HG03039 (cell line): ENCODE measurements around the gene INPP5D.
"Not testable (repeated sequence)": the region's sequence is repeated elsewhere in the genome, so short reads cannot be mapped to it uniquely, and the experiment has no call there.

Experiments
- ATAC-seq: cut with Tn5 transposase; IDR thresholded peaks from one replicate; pipeline ENCODE4 v1.9.1; 2021; ENCODE audit warnings: mild to moderate bottlenecking, moderate library complexity; ENCODE audit not compliant: unreplicated experiment

INPP5D gene

DNA sequence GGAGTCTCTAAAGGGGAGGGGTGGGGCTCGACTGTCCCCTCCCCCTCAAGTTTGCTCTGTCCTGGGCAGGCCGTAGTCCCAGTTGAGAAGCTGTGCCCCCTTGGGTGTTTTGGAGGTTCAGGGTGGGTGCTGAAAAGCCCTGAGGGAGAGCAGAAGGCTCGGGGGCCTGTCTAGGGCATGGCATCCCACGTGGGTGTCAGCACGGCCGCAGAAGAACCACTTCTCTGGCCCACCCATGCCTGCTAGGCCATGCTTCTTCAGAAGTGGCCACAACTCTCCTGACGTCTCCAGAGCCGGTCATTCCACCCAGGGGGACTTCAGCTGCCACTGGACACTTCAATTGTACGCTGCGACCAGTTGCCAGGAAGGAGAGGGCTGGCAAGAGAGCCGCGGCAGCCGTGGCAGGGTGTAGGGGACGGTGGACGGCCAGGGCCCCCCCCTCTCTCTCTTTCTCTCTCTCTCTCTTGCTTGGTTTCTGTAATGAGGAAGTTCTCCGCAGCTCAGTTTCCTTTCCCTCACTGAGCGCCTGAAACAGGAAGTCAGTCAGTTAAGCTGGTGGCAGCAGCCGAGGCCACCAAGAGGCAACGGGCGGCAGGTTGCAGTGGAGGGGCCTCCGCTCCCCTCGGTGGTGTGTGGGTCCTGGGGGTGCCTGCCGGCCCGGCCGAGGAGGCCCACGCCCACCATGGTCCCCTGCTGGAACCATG lies at the start of gene INPP5D:
INPP5D (plus strand) TSS at position 546 of the 704 bp plus-strand sequence; CDS start at position 683, 137 bp downstream.
- peak; percentile 36 for ATAC-seq

DNA sequence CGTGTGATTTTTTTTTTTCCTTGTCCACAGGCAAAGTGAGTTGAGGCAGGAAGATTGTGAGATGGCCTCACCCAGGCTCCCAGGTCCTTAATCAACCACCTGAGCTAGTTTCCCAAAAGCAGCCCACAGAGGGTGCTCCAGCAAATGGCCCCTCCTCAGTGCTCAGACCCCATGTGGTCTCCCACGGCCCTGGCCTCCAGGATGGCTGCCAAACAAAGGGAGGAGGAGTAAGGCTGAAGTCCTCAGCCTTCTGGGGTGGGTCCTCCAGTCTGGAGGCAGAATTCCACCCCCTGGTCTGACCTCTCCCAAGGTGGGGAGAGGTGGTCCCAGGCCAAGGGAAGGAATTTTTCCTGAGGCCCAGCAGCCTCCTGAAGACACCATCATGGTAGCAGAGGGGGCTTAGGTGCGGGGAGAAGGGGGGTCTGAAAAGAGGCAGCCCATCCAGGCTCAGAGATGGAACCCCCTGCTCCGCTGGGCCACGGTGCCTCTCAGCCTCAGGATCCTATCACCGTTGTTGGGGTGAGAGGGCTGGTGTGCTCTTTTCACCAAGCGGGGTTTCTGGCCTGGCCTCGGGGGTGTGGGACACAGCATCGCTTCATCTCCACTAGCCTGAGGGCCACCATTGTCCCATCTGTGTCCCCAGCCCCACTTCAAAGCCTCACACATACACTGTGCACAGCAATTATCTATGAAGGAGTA lies 49.4 kb upstream of the INPP5D start:
- ATAC-seq = no peak

DNA sequence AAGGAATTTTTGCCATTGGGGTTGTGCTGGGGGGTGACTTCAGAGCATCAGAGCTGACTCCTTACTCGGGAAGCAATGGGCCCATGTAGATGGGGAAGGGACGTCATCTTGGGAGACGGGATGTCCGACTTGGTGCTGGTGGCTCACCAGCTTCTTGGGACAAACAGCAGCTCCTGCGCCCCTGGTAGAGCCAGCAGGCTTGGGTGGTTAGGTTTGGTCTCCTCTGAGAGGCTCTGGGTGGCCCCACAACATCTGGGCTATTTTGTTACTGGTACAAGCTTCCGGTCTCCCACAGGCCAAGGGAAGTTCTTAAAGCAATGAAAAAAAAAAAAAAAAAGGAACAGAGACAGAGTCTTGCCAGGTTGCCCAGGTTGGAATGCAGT lies 48.9 kb upstream of the INPP5D start:
- no peak for ATAC-seq

DNA sequence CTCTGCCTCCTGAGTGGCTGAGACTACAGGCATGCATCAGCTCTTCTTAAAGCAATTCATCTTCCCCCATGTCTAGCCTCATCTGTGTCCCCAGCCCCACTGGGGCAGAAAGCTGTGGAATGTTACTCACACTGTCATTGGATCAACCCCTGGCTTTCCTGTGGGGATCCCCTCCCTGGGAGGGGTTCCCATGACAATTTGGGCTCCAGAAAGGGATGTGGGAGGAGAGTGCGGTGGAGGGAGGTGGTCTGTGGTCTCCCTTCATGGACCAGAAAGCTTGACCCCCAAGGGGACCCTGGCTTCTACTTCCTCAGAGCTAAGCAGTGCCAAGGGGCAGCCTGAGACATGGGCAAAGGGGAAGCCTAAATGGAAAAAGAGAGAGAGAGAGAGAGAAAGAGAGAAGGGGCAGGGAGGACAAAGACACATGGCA lies 48.4 kb upstream of the INPP5D start:
- no peak for ATAC-seq

DNA sequence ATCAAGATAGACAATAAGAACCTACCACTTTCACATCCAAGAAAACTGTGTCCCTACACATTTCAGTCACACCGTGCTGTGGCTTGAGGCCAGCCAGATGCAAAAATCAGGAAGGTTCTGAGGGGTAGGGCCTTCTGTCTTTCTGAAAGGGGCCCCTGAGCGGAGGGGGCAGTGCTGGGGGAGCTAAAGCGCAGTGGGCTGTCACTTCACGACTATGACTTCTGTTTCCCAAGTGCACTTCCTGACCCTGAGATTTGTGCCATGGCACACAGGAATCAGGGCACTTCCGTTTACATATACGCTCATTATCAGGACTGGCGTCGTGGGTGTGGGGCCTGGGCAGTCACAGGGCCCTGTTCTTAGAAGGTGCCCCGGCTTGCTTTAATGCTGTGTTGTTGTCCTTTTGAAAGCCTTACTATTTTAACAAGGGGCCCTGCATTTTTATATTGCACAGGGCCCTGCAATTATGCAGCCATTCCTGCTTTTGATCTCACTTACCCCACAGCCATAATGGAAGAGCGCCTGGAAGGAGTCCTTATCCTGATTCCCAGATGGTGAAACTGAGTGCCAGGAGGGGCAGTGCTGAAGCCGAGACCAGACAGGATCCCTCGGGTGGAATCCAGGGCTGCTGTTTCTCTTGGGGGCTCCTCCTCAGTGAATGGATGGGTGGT lies 47.7 kb upstream of the INPP5D start:
- ATAC-seq = no peak

DNA sequence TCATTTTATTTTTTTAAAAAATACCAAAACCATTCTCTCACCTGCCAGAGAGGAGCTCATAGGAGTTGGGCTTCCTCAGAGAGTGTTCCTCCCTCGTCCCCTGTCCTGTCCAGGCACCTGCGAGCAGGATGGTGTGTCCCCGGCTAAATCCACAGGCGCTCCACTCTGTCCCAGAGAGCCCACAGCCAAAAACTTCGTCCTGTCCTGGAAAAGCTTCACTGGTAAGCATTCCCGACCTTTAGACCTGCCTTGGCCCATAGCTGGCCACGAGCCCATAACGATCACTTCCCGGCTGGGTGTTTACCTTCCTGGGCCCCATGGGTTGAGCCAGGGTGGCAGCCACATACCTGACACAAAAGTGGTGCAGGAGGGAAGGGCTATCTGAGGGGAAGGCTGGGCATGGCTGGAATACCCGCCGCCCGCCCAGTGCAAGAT lies 47.1 kb upstream of the INPP5D start, which contains the start of gene NGEF:
NGEF (minus strand) TSS at position 230 of the 435 bp plus-strand sequence. CDS start 38,366 bp downstream, outside the sequence.
- no peak for ATAC-seq

DNA sequence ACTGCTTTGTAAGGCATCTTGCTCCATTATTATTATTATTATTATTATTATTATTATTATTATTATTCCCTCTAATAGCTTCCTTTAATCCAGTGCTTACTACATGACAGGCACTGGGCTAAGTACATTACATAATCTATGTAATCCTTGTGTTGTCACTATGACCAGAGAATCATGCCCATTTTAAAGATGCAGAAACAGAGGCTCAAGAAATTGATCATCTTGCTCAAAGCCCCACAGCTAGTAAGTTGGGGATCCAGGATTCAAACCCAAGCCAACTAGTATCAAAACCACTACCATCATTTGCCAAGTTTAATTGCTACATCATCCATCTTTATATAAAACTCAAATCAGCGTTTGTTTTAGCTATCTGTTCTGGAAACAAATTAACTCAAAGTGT lies 46.5 kb upstream of the INPP5D start:
- ATAC-seq = no peak

DNA sequence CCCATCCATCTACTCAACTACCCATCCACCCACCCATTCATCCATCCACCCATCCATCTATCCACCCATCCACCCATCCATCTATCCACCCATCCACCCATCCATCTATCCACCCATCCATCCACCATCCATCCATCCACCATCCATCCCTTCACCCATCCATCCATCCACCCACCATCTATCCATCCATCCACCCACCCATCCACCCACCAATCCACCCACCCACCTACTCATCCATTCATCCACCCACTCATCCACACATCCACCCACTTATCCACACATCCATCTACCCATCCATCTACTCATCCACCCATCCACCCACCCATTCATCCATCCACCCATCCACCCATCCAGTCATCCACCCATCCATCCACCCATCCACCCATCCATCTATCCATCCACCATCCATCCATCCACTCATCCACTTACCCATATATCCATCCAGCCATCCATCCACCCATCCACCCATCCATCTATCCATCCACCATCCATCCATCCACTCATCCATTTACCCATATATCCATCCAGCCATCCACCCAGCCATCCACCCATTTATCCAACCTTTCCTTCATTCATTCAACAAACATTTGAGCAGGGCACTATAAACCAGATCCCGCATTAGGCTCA lies 45.0 kb upstream of the INPP5D start:
- no peak for ATAC-seq

DNA sequence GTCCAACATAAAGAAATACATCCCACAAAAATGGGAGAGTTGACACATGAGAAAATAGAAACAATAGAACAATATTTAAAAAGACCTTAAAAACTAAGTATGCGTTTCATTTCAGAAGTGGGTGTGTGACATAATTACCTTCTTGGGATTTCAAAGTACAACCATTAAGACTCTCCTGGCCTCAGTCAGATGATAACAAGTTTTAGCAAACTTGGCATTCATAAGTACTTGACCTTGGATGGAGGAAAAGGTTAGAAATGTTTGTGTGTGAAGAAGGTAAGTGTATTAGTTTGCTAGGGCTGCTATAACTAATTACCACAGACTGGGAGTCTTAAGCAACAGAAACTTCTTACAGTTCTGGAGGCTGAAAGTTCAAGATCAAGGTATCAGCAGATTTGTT lies 42.2 kb upstream of the INPP5D start:
- no peak for ATAC-seq

DNA sequence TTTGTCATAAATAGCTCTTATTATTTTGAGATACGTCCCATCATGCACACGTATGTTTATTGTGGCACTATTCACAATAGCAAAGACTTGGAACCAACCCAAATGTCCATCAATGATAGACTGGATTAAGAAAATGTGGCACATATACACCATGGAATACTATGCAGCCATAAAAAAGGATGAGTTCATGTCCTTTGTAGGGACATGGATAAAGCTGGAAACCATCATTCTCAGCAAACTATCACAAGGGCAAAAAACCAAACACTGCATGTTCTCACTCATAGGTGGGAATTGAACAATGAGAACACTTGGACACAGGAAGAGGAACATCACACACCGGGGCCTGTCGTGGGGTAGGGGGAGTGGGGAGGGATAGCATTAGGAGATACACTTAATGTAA lies 40.5 kb upstream of the INPP5D start:
- not testable (repeated sequence) for ATAC-seq

DNA sequence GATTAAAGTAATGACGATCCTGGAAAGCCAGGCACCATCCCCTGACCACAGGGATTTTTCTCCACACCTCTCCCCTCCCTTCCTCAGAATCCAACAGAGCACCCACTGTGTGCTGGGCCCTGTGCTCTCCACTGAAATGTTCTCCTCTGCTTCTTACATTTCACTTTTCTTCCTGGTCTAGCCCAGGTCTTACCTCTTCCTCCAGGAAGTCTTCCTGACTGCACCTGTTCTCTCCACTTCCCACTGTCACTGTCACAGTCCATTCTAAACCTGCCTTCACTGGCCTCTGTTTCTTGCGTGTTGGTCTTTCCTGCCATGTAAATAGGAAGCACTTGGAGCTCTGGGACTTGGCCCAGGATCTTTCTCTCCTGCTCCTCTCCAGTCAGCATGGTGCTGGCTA lies 39.7 kb upstream of the INPP5D start:
- no peak for ATAC-seq

DNA sequence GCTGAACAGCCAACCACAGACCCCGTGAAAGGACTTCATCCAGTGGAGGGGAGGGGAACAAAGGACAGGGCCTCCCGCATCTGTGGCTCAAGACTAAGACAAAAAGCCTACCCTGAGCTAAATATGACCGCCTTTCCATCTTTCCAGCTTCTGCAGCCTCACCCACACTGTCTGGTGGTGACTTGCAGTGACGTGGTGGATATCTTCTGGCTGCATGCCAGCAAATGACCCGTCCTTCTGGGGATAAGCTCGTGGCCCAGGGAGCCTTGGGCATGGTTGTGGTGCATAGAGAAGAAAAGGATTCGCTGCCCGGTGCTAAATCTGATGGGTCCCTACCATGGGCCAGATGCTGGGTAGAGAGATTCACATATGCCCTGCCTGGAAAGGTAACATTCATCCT lies 38.4 kb upstream of the INPP5D start:
- ATAC-seq = no peak

DNA sequence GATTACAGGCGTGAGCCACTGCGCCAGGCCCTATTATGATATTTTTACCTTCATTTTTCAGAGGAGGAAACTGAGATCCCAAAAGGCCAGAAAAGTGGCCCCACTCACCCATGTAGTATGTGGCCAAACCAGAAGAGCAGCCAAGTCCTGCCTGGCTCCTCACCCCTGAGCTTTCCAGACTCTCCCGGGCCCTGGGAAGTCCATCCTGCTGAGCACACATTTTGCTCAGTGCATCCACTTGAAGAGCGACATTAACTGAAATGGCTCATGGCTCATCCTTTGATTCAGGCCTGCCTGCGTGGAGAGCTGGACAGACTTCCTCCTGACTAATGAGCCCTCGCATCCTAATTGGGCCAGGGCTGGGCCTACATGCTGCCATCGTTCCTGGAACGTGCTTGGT lies 37.6 kb upstream of the INPP5D start:
- ATAC-seq = no peak

DNA sequence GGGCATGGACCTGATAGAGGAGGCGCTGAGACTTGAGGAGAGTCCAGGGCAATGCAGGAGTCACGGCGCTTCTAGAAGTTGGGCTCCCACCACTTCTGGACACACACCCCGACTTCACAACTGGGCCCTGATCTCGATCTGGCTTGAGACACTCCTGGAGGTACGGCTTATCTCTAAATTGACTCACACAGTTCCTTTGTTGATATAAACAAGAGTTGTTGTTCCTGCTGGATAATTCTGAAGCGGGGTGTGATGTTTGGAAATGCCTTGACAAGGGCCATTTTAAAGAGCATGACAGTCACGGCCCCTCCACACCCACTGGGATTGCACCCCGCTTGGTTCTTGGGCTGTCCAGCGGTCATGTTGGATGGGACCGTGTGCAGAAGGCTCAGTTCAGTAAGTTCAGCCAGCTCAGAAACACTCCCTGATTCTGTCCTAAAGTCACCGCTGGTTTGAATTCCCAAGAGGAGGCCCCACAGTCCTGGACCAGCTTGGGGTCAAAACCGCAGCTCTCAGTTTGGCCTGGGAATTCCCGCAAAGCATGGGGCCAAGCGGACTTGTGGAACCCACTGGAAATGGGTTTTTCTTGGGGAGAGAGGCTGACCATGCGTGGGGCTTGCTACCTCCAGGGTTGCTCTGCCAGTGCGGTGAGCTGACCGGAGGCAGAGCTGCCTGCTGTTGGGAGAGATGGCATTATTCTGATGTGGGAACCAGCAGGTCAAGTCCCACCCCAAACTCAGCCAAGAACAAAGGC lies 37.0 kb upstream of the INPP5D start:
- no peak for ATAC-seq

DNA sequence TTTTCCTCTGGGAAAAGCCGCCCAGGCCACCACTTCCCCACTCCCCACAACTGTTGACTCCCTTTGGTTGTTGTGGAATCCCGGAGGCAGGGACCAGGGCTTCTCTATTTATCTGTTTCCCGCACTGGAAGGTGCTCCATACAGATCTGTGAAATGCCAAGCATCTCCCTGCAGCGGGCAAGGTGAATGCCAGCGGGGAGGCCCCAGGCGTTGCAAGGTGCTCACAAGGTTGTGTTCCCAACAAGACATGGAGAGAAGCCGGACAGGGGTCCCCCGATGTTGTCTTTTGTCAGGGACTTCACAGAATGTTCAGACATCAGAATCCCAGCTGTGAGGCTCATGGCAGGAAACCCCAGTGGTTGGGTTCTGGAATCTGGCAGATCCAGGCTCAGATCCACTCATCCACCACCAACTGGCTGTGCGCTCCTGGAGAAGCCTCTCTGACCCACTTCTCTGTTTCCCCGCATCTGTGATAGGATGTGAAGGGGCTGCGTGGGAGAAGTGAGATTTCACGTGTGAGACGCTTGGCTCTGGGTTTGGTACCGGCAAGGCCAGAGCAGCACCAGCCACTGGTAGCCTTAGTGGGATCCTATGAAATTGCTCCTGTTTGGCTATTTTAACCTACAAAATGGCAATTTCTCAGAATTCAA lies 36.3 kb upstream of the INPP5D start:
- no peak for ATAC-seq

DNA sequence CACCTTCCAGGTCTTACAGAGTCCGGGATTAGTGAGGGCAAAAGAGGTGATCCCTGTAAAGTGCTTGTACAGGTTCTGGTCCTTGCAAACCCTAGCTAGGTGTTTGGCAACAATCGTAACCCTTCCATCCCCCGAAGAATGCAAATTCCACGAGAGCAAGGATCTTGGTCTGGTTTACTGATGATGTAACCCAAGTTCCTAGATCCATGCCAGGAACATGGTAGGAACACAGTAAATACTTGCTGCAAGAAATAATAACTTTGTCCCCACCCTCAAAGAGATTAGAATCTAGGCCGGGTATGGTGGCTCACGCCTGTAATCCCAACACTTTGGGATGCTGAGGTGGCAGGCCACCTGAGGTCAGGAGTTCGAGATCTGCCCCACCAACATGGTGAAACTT lies 34.4 kb upstream of the INPP5D start:
- no peak for ATAC-seq

DNA sequence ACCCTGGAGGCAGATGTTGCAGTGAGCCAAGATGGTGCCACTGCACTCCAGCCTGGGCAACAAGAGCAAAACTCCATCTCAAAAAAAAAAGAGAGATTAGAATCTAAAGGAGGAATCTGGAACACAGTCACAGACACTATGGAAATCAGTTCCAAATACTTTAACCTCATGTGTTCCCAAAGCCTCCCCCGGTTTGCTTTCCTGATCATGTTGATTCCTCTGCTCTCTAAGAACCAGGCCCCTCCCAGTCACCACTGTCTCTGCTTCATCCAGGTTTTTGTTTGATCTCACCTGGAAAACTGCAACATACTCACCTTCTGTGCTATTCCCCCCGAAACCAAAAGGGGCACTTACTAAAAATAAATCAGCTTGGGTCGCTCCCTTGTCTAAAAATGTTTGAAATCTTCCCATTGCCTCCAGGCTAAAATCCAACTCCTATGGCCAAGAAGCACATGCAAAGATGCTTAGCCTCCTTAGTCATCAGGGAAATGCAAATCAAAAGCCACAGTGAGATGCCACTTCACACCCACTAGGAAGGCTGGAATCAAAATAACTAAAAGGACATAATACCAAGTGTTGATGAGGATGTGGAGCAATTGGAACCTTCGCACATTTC lies 33.8 kb upstream of the INPP5D start:
- ATAC-seq = no peak

DNA sequence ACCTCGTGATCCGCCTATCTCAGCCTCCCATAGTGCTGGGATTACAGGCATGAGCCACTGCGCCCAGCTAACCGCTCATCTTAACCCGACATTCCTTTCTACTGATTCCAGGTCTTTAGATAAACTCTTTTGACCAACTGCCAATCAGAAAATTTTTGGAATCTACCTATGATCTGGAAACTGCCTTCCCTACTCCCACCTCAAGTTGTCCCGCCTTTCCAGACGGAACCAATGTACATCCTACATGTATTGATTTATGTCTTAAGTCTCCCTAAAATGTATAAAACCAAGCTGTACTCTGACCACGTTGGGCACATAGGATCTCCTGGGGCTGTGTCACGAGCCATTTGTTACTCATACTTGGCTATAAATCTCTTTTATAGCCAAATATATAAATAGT lies 30.8 kb upstream of the INPP5D start:
- ATAC-seq = no peak

DNA sequence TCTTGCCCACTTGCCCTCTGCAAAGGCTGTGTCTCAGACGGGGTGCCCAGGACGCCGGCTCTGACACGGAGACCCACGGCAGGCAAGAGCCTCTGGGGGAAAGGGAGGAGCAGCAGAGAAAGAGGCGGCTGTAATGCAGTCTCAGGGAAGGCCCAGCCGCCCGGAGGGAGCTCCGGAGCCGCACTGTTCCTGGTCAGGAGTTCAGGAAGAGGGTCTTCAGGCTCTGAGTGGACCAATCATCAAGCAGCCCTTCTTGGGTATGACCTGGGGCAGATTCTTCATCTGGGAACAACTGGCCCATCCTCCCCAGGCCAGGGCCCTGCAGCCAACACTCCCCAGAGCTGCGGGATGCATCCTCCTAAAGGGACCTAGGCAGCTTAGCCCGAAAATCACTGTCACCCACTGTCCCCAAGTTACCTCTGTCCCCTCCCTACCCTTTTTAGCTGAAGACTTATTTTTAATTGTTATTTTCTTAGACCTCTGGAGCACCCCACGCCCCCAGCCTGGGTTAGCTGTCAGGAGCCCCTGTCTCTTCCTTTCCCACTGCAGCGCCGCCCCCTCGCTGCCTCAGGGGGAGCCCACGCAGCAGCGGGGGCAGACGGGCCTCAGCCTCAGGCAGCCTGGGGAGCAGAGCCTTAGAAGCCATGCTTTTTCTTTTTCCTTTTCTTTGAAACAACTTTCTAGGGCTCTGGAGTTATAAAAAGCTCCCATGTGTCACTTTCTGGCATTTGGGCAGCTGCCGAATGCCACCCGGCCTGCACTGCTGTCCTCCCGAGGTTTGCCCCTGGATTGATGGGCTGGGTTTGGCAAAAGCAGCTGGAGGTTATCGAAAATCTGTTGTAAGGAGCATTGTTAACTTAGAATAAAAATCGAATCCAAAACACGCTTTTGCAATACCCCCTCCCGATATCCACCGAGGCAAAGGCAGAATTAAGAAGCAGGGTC lies 28.3 kb upstream of the INPP5D start:
- no peak for ATAC-seq
